B cell (primary cell): ENCODE data around the gene TAF7. TPM values are rescaled to one million over a fixed set of nuclear protein-coding genes. Genes with fewer than 3 reads are reported as not detected.

ENCODE experiments used
- ATAC-seq: fragments of 200-7000 bp; cut with Tn5 transposase; one replicate; pipeline ENCODE4 v1.10.0; 2021; ENCODE audit warnings: low read depth, mild to moderate bottlenecking, moderate number of reproducible peaks, moderate library complexity
- CTCF ChIA-PET: fragments of 350-600 bp; sonication (Branson Sonifier 250); formaldehyde crosslinking; loops from one replicate; lab custom pipeline; 2021; ENCODE audit warnings: antibody characterized with exemption, inconsistent platforms; lab: Charles Lee
- POLR2A ChIA-PET: fragments of 350-600 bp; sonication (Branson Sonifier 250); formaldehyde crosslinking; loops from one replicate; lab custom pipeline; 2021; ENCODE audit warnings: antibody characterized with exemption; lab: Charles Lee
- DNase-seq: peaks from one replicate; pipeline ENCODE4 v3.0.0; 2013
- H2AFZ ChIP-seq: 2 replicates; pipeline ENCODE4 v1.6.1; 2012; ENCODE audit warnings: mild to moderate bottlenecking, low read depth, low read length; ENCODE audit not compliant: insufficient read depth, poor library complexity, severe bottlenecking
- H3K27ac ChIP-seq, 2 donors: 1 replicate in 1 of 2; 2 replicates in 1 of 2; pipeline ENCODE4 v1.5.1; 2012 to 2013; ENCODE audit warnings: low read length in 2 of 2, mild to moderate bottlenecking in 2 of 2, moderate library complexity in 1 of 2
- H3K27me3 ChIP-seq, 4 experiments: fragments of 200-600 bp in 1 of 4; sonication (generic) in 1 of 4; replicated peaks in 1 of 4; 1 replicate in 2 of 4; 2 replicates in 2 of 4; pipeline versions ENCODE4 v1.6.1 to v1.7.0; 2013 to 2016; ENCODE audit warnings: low read length in 3 of 4, mild to moderate bottlenecking in 2 of 4, mixed read lengths in 1 of 4, moderate library complexity in 1 of 4; ENCODE audit not compliant: insufficient read depth in 4 of 4, control insufficient read depth in 3 of 4; ENCODE audit errors: control extremely low read depth in 1 of 4
- H3K36me3 ChIP-seq, 2 experiments: replicated peaks in 1 of 2; 1 replicate in 1 of 2; 2 replicates in 1 of 2; pipeline versions ENCODE4 v1.6.1 to v1.7.1; 2013; ENCODE audit warnings: low read length in 1 of 2; ENCODE audit not compliant: insufficient read depth in 2 of 2, control insufficient read depth in 1 of 2; ENCODE audit errors: control extremely low read depth in 1 of 2, extremely low read depth in 1 of 2
- H3K4me1 ChIP-seq, 2 donors: fragments of 200-600 bp in 1 of 2; sonication (generic) in 1 of 2; 1 replicate in 1 of 2; 2 replicates in 1 of 2; pipeline versions ENCODE4 v1.5.1 to v1.6.1; 2013 to 2017; ENCODE audit warnings: low read length in 2 of 2; ENCODE audit not compliant: control insufficient read depth in 2 of 2, insufficient read depth in 2 of 2
- H3K4me2 ChIP-seq: replicated peaks from 2 replicates; pipeline ENCODE3; 2012; ENCODE audit warnings: mild to moderate bottlenecking, low read depth, low read length; ENCODE audit not compliant: poor library complexity, severe bottlenecking
- H3K4me3 ChIP-seq, 5 experiments: fragments of 200-600 bp in 1 of 5; sonication (generic) in 1 of 5; 1 replicate in 3 of 5; 2 replicates in 2 of 5; pipeline versions ENCODE4 v1.5.1 to v1.7.0; 2011 to 2016; ENCODE audit warnings: low read length in 4 of 5, mild to moderate bottlenecking in 4 of 5, low read depth in 2 of 5, control low read depth in 1 of 5, moderate library complexity in 1 of 5; ENCODE audit not compliant: insufficient read depth in 1 of 5; ENCODE audit errors: control extremely low read depth in 1 of 5, extremely low read depth in 1 of 5
- H3K79me2 ChIP-seq: fragments of 200-600 bp; sonication (generic); one replicate; pipeline ENCODE4 v1.6.0; 2016; ENCODE audit warnings: low read length; ENCODE audit not compliant: control insufficient read depth, insufficient read depth
- H3K9ac ChIP-seq: fragments of 200-600 bp; sonication (generic); 2 replicates; pipeline ENCODE4 v1.6.1; 2017; ENCODE audit warnings: mild to moderate bottlenecking, low read length, moderate library complexity
- H3K9me3 ChIP-seq, 3 donors: one replicate each; pipeline versions ENCODE4 v1.6.1 to v1.7.1; 2013; ENCODE audit warnings: low read length in 2 of 3; ENCODE audit not compliant: control insufficient read depth in 2 of 3, insufficient read depth in 1 of 3; ENCODE audit errors: control extremely low read depth in 1 of 3
- H4K20me1 ChIP-seq: 2 replicates; pipeline ENCODE4 v1.6.0; 2012; ENCODE audit warnings: mild to moderate bottlenecking, low read length; ENCODE audit not compliant: insufficient read depth, control insufficient read depth, poor library complexity, severe bottlenecking
- H3K27ac Mint-ChIP-seq: one replicate; pipeline ENCODE4 v1.8.0; 2021; ENCODE audit warnings: mixed read lengths
- H3K27me3 Mint-ChIP-seq: one replicate; pipeline ENCODE4 v1.8.0; 2021; ENCODE audit warnings: mixed read lengths
- H3K4me1 Mint-ChIP-seq: one replicate; pipeline ENCODE4 v1.8.0; 2021; ENCODE audit warnings: mixed read lengths
- H3K4me3 Mint-ChIP-seq: one replicate; pipeline ENCODE4 v1.8.0; 2021; ENCODE audit warnings: mixed read lengths
- H3K9me3 Mint-ChIP-seq: one replicate; pipeline ENCODE4 v1.8.0; 2022; ENCODE audit warnings: mixed read lengths; ENCODE audit not compliant: insufficient read depth
- EZH2 ChIP-seq: IDR thresholded peaks from 2 replicates; pipeline ENCODE4 v1.6.1; 2012; ENCODE audit warnings: borderline replicate concordance, low read depth, mild to moderate bottlenecking, moderate library complexity, low read length; ENCODE audit not compliant: insufficient read depth, poor library complexity, severe bottlenecking
- WGBS: methylation state at CpG from one replicate; pipeline ENCODE4 v1.1.5; 2013; ENCODE audit warnings: missing lambda C conversion rate; ENCODE audit not compliant: insufficient coverage; 5-methylcytosine and 5-hydroxymethylcytosine counted together
- intact Hi-C: fragments of 100-400 bp; cut with micrococcal nuclease; formaldehyde crosslinking; loops from one replicate; pipeline ENCODE4 v1.10.0; 2022
- polyA plus RNA-seq: library from polyadenylated mRNA; depleted of rRNA; stranded (reverse); fragments of >200 nt; gene quantifications from 2 replicates; pipeline ENCODE4 v1.2.3, GENCODE V29; 2012
- total RNA-seq, 2 donors: library from RNA; stranded (reverse); fragments of 120-200 nt in 1 of 2; gene quantifications; 1 replicate in 1 of 2; 2 replicates in 1 of 2; pipeline versions ENCODE4 v1.2.3 to v1.2.4, GENCODE V29; 2013 to 2022
- TF ChIP-seq, protein P1 (sequence below): fragments of 200-600 bp; IDR thresholded peaks from one replicate; pipeline ENCODE4 v1.8.0; 2022; ENCODE audit warnings: antibody characterized with exemption, mild to moderate bottlenecking

The TAF7 gene
- total and polyA plus RNA-seq, 2 donors (not counting 1 experiment from before 2014, with no cell fraction given) = 52.1 to 119 TPM

DNA sequence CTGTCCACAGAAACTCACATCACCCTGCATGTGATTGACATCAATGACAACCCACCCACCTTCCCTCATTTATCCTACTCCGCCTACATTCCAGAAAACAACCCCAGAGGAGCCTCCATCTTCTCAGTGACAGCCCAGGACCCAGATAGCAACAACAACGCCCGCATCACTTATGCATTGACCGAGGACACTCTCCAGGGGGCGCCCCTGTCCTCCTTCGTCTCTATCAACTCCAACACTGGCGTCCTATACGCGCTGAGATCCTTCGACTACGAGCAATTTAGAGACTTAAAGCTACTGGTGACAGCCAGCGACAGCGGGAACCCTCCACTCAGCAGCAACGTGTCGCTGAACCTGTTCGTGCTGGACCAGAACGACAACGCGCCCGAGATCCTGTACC is 24.7 kb upstream of the TAF7 start:
- H3K27ac Mint-ChIP-seq = no peak overlapping the region
- peaks cover 3% of the 10 kb centered on the region for H3K4me1 Mint-ChIP-seq
- Histone ChIP-seq H3K4me2 (no peak overlapping the region), H3K27me3 (peaks cover 0 to 51% (median 25%) of the 10 kb centered on the region in 4 experiments), H3K4me3 (no peak overlapping the region), H4K20me1 (no peaks in the 10 kb centered on the region), H3K9me3 (peaks cover 0 to 50% (median 33%) of the 10 kb centered on the region in 3 donors), H3K9ac (no peak overlapping the region), H2AFZ (no peak overlapping the region), H3K79me2 (no peaks in the 10 kb centered on the region), H3K36me3 (no peaks in the 10 kb centered on the region), H3K27ac (no peak overlapping the region), H3K4me1 (peaks cover 0 to 5% of the 10 kb centered on the region in 2 donors)
- intact Hi-C loops = no loop called here
- no peak for DNase-seq
- CTCF ChIA-PET = no interaction called here
- no peak overlapping the region for H3K4me3 Mint-ChIP-seq
- WGBS = 47% methylated on average over 16 of the region's 20 CpGs
- peaks cover 61% of the 10 kb centered on the region for H3K27me3 Mint-ChIP-seq
- POLR2A ChIA-PET = no interaction called here
- H3K9me3 Mint-ChIP-seq = peaks cover 5% of the 10 kb centered on the region
- TF ChIP-seq, protein P1, sequence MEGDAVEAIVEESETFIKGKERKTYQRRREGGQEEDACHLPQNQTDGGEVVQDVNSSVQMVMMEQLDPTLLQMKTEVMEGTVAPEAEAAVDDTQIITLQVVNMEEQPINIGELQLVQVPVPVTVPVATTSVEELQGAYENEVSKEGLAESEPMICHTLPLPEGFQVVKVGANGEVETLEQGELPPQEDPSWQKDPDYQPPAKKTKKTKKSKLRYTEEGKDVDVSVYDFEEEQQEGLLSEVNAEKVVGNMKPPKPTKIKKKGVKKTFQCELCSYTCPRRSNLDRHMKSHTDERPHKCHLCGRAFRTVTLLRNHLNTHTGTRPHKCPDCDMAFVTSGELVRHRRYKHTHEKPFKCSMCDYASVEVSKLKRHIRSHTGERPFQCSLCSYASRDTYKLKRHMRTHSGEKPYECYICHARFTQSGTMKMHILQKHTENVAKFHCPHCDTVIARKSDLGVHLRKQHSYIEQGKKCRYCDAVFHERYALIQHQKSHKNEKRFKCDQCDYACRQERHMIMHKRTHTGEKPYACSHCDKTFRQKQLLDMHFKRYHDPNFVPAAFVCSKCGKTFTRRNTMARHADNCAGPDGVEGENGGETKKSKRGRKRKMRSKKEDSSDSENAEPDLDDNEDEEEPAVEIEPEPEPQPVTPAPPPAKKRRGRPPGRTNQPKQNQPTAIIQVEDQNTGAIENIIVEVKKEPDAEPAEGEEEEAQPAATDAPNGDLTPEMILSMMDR = no peak
- TF ChIP-seq EZH2 = no peak
- ATAC-seq = no peak

DNA sequence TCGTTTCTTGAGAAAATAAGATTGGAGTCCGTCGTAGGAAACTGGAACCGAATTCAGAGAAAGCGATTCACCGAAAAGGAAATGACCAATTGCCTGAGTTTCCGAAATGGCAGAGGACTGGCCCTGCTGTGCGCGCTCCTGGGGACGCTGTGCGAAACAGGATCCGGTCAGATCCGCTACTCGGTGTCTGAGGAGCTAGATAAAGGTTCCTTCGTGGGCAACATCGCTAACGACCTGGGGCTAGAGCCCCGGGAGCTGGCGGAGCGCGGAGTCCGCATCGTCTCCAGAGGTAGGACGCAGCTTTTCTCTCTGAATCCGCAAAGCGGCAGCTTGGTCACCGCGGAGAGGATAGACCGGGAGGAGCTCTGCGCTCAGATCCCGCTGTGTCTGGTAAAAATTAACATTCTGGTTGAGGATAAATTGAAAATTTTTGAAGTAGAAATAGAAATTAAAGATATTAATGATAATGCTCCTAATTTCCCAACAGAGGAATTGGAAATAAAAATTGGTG is 23.4 kb upstream of the TAF7 start:
- DNase-seq (no peak), ATAC-seq (no peak)
- no peak overlapping the region for H2AFZ ChIP-seq
- H4K20me1 ChIP-seq = no peaks in the 10 kb centered on the region
- Mint-ChIP-seq H3K9me3 (peaks cover 5% of the 10 kb centered on the region), H3K4me3 (peak overlapping the region; percentile 41), H3K27me3 (peaks cover 56% of the 10 kb centered on the region), H3K4me1 (no peaks in the 10 kb centered on the region), H3K27ac (no peak overlapping the region)
- intact Hi-C loops = no loop called here
- H3K79me2 ChIP-seq = no peaks in the 10 kb centered on the region
- H3K4me2 ChIP-seq = peak overlapping the region; percentile 5
- H3K27me3 ChIP-seq = peaks cover 0 to 54% (median 27%) of the 10 kb centered on the region in 4 experiments
- no peak for TF ChIP-seq EZH2
- TF ChIP-seq, protein P1 = peak; percentile 4
- ChIA-PET POLR2A (no interaction called here), CTCF (interaction anchor here (1.6 to 1.7 kb wide), 2 partner anchors 15 to 24 kb away, joined by 5 read pairs; partner anchors contain the start of genes PCDHGA1 and TAF7)
- no peak overlapping the region for H3K27ac ChIP-seq
- H3K4me3 ChIP-seq = no peak overlapping the region
- no peaks in the 10 kb centered on the region for H3K36me3 ChIP-seq
- 42% methylated on average over 26 of the region's 31 CpGs for WGBS
- H3K4me1 ChIP-seq = peaks cover 0 to 5% of the 10 kb centered on the region in 2 donors
- peaks cover 0 to 55% (median 38%) of the 10 kb centered on the region in 3 donors for H3K9me3 ChIP-seq
- H3K9ac ChIP-seq = no peak overlapping the region
